Breast epithelium (tissue), 4 donors: ENCODE measurements around the gene HSPA12B. TPM values are rescaled to one million over a fixed set of nuclear protein-coding genes. Genes with fewer than 3 reads are reported as not detected.

Source experiments
- DNase-seq, 2 donors: peaks; one replicate each; pipeline ENCODE4 v3.0.0-alpha.2; 2019; ENCODE audit warnings: low spot score in 2 of 2
- H3K27ac ChIP-seq, 2 donors: fragments of 200-600 bp; sonication (generic) in 1 of 2; one replicate each; pipeline ENCODE4 v1.5.1; 2016 to 2019; ENCODE audit warnings: mild to moderate bottlenecking in 1 of 2
- H3K27me3 ChIP-seq, 2 donors: fragments of 200-600 bp; sonication (generic) in 1 of 2; one replicate each; pipeline versions ENCODE4 v1.5.1 to v1.6.0; 2017 to 2019; ENCODE audit warnings: control low read depth in 1 of 2, mild to moderate bottlenecking in 1 of 2
- H3K36me3 ChIP-seq: fragments of 200-600 bp; one replicate; pipeline ENCODE4 v1.5.1; 2019
- H3K4me1 ChIP-seq, 2 donors: fragments of 200-600 bp; sonication (generic); one replicate each; pipeline ENCODE4 v1.5.1; 2016 to 2019; ENCODE audit warnings: control low read depth in 1 of 2
- H3K4me3 ChIP-seq, 3 donors: fragments of 200-600 bp; sonication (generic); 1 replicate in 2 of 3; 2 replicates in 1 of 3; pipeline ENCODE4 v1.5.1; 2016 to 2019; ENCODE audit warnings: mild to moderate bottlenecking in 3 of 3, moderate library complexity in 2 of 3
- H3K9me3 ChIP-seq, 2 donors: fragments of 200-600 bp; sonication (generic) in 1 of 2; one replicate each; pipeline ENCODE4 v1.5.1; 2016 to 2019; ENCODE audit warnings: control low read depth in 1 of 2
- CTCF ChIP-seq, 3 donors: fragments of 450-650 bp; IDR thresholded peaks; one replicate each; pipeline ENCODE4 v1.5.1; 2016 to 2017; ENCODE audit warnings: antibody characterized with exemption in 3 of 3, mild to moderate bottlenecking in 3 of 3, moderate library complexity in 3 of 3
- POLR2A ChIP-seq: fragments of 450-650 bp; IDR thresholded peaks from one replicate; pipeline ENCODE4 v1.6.1; 2016; ENCODE audit warnings: antibody characterized with exemption, mild to moderate bottlenecking, moderate library complexity
- POLR2AphosphoS5 ChIP-seq, 3 donors: sonication (generic); formaldehyde crosslinking; IDR thresholded peaks; one replicate each; pipeline ENCODE4 v1.6.1; 2017; ENCODE audit warnings: antibody characterized with exemption in 3 of 3
- intact Hi-C: fragments of 100-400 bp; cut with DNase I; formaldehyde crosslinking; loops from one replicate; pipeline ENCODE4 v1.15.1; 2023; ENCODE audit warnings: low total_unique reads
- total RNA-seq, 3 donors: library from RNA; depleted of rRNA; stranded (reverse); fragments of >200 nt; gene quantifications; one replicate each; pipeline ENCODE4 v1.1.0, GENCODE V29; 2016

HSPA12B gene
- total RNA-seq, 3 donors from 2014 or later, result 7.0 to 25.2 (median 9.3) TPM

- Histone ChIP-seq H3K36me3 (no peaks in the 10 kb centered on the region), H3K27me3 (peaks cover 7 to 21% of the 10 kb centered on the region in 2 donors), H3K4me3 (no peak overlapping the region), H3K4me1 (no peaks in the 10 kb centered on the region), H3K27ac (no peak overlapping the region), H3K9me3 (no peaks in the 10 kb centered on the region)
- intact Hi-C loops, result no loop called here
- TF ChIP-seq CTCF (IDR thresholded peaks at IDR 0.05) (no peak), POLR2A (no peak), POLR2AphosphoS5 (IDR thresholded peaks at IDR 0.05) (no peak)
- no peak for DNase-seq
Observed at GRCh38 chr20:3747471-3747870, 15.0 kb downstream of the HSPA12B start.

- Histone ChIP-seq H3K4me3 (no peak overlapping the region), H3K27ac (no peak overlapping the region), H3K36me3 (no peaks in the 10 kb centered on the region), H3K27me3 (peaks cover 7 to 21% of the 10 kb centered on the region in 2 donors), H3K9me3 (no peaks in the 10 kb centered on the region), H3K4me1 (no peaks in the 10 kb centered on the region)
- intact Hi-C loops, result no loop called here
- DNase-seq, result no peak
- TF ChIP-seq CTCF (IDR thresholded peaks at IDR 0.05) (no peak), POLR2AphosphoS5 (IDR thresholded peaks at IDR 0.05) (no peak), POLR2A (no peak)
Observed at GRCh38 chr20:3748073-3748472, 15.6 kb downstream of the HSPA12B start.

GRCh38 chr20:3749087-3749688 lies 16.7 kb downstream of the HSPA12B start:
- Histone ChIP-seq H3K4me3 (peak overlapping the region in 1 of 3 donors; percentile 48), H3K36me3 (no peaks in the 10 kb centered on the region), H3K27me3 (peaks cover 7 to 21% of the 10 kb centered on the region in 2 donors), H3K9me3 (no peaks in the 10 kb centered on the region), H3K27ac (no peak overlapping the region), H3K4me1 (no peaks in the 10 kb centered on the region)
- TF ChIP-seq CTCF (IDR thresholded peaks at IDR 0.05), result no peak
- TF ChIP-seq POLR2A, result no peak
- no peak for TF ChIP-seq POLR2AphosphoS5 (IDR thresholded peaks at IDR 0.05)
- no peak for DNase-seq
- intact Hi-C loops, result no loop called here

- intact Hi-C loops, result no loop called here
Observed at GRCh38 chr20:3749689-3750531, 17.4 kb downstream of the HSPA12B start.

More at GRCh38 chr20:3749689-3750531, 17.4 kb downstream of the HSPA12B start:
- no peak overlapping the region for H3K27ac ChIP-seq
- H3K27me3 ChIP-seq, result peaks cover 7 to 21% of the 10 kb centered on the region in 2 donors
- H3K4me1 ChIP-seq, result no peaks in the 10 kb centered on the region
- TF ChIP-seq CTCF (IDR thresholded peaks at IDR 0.05), result peak in 2 of 3 donors; percentile 39 to 41
- no peak for TF ChIP-seq POLR2AphosphoS5 (IDR thresholded peaks at IDR 0.05)
- no peak for TF ChIP-seq POLR2A
- peak overlapping the region in 1 of 3 donors; percentile 48 for H3K4me3 ChIP-seq
- no peaks in the 10 kb centered on the region for H3K36me3 ChIP-seq
- no peak for DNase-seq
- no peaks in the 10 kb centered on the region for H3K9me3 ChIP-seq
